GM18499 (cell line): ENCODE results near the gene CTNND1.
"Not testable (repeated sequence)": the region's sequence is repeated elsewhere in the genome, so short reads cannot be mapped to it uniquely, and the experiment has no call there.

Experiments used
- ATAC-seq: cut with Tn5 transposase; IDR thresholded peaks from one replicate; pipeline ENCODE4 v1.9.1; 2021; ENCODE audit warnings: moderate number of reproducible peaks; ENCODE audit not compliant: insufficient read depth, unreplicated experiment

CTNND1 gene

GRCh38 chr11:57838609-57839008, 77.0 kb downstream of the CTNND1 start:
- ATAC-seq, result not testable (repeated sequence)

- no peak for ATAC-seq
These were observed 81.3 kb downstream of the CTNND1 start for GRCh38 chr11:57842873-57843272.

- no peak for ATAC-seq
These were observed 106.4 kb downstream of the CTNND1 start for GRCh38 chr11:57867966-57868365.

GRCh38 chr11:57868491-57868890, 106.9 kb downstream of the CTNND1 start:
- no peak for ATAC-seq
